CD8-positive, alpha-beta memory T cell (primary cell): ENCODE results near the gene MTRFR. TPM values are rescaled to one million over a fixed set of nuclear protein-coding genes. Genes with fewer than 3 reads are reported as not detected.

ENCODE experiments used
- CTCF ChIA-PET: fragments of 350-600 bp; sonication (Branson Sonifier 250); formaldehyde crosslinking; loops from one replicate; lab custom pipeline; 2021; ENCODE audit warnings: antibody characterized with exemption; lab: Charles Lee
- POLR2A ChIA-PET: fragments of 350-600 bp; sonication (Branson Sonifier 250); formaldehyde crosslinking; loops from one replicate; lab custom pipeline; 2021; ENCODE audit warnings: antibody characterized with exemption; lab: Charles Lee
- DNase-seq, 5 donors: peaks; one replicate each; pipeline versions ENCODE4 v3.0.0 to v3.0.0-alpha.2; 2020 to 2022; ENCODE audit warnings: mixed read lengths in 1 of 5
- H3K27ac ChIP-seq: one replicate; pipeline ENCODE4 v1.7.0; 2013; ENCODE audit warnings: low read depth, mild to moderate bottlenecking, low read length, moderate library complexity
- H3K27me3 ChIP-seq: 2 replicates; pipeline ENCODE4 v1.7.0; 2013; ENCODE audit warnings: low read length, mild to moderate bottlenecking; ENCODE audit not compliant: insufficient read depth, poor library complexity, severe bottlenecking
- H3K36me3 ChIP-seq: 2 replicates; pipeline ENCODE4 v1.7.0; 2013; ENCODE audit warnings: mild to moderate bottlenecking, low read length, moderate library complexity; ENCODE audit not compliant: insufficient read depth
- H3K4me1 ChIP-seq: 2 replicates; pipeline ENCODE4 v1.7.0; 2013; ENCODE audit warnings: mild to moderate bottlenecking, low read length, moderate library complexity; ENCODE audit not compliant: insufficient read depth
- H3K4me3 ChIP-seq: 2 replicates; pipeline ENCODE4 v1.7.0; 2013; ENCODE audit warnings: mild to moderate bottlenecking, low read length
- H3K9me3 ChIP-seq: 2 replicates; pipeline ENCODE4 v1.7.0; 2013; ENCODE audit warnings: mild to moderate bottlenecking, low read length
- H3K27ac Mint-ChIP-seq, 8 donors: one replicate each; pipeline ENCODE4 v1.8.0; 2020 to 2021; ENCODE audit warnings: mixed read lengths in 8 of 8, mild to moderate bottlenecking in 6 of 8, inconsistent platforms in 3 of 8, moderate library complexity in 3 of 8
- H3K27me3 Mint-ChIP-seq, 2 donors: one replicate each; pipeline ENCODE4 v1.8.0; 2020 to 2021; ENCODE audit warnings: mixed read lengths in 2 of 2, mild to moderate bottlenecking in 1 of 2, moderate library complexity in 1 of 2
- H3K36me3 Mint-ChIP-seq, 3 donors: one replicate each; pipeline ENCODE4 v1.8.0; 2020 to 2021; ENCODE audit warnings: mixed read lengths in 3 of 3, inconsistent platforms in 1 of 3, mild to moderate bottlenecking in 1 of 3
- H3K4me1 Mint-ChIP-seq, 3 donors: one replicate each; pipeline ENCODE4 v1.8.0; 2020 to 2021; ENCODE audit warnings: mixed read lengths in 3 of 3, inconsistent platforms in 1 of 3, mild to moderate bottlenecking in 1 of 3
- H3K4me3 Mint-ChIP-seq, 7 donors: one replicate each; pipeline ENCODE4 v1.8.0; 2020 to 2021; ENCODE audit warnings: mixed read lengths in 7 of 7, mild to moderate bottlenecking in 6 of 7, moderate library complexity in 4 of 7, inconsistent platforms in 2 of 7
- H3K9me3 Mint-ChIP-seq, 5 donors: one replicate each; pipeline ENCODE4 v1.8.0; 2020 to 2022; ENCODE audit warnings: mixed read lengths in 5 of 5, mild to moderate bottlenecking in 3 of 5, moderate library complexity in 2 of 5, inconsistent platforms in 1 of 5
- polyA plus RNA-seq: library from polyadenylated mRNA; unstranded; fragments of 300-500 nt; fragmentation: Illumina TruSeq; gene quantifications from one replicate; pipeline ENCODE4 v1.2.3, GENCODE V29; 2021
- total RNA-seq, 2 experiments: library from RNA; stranded (reverse); gene quantifications; one replicate each; pipeline ENCODE4 v1.2.3, GENCODE V29; 2021

Gene MTRFR
- total and polyA plus RNA-seq, 3 experiments from 2014 or later, result 26.6 to 51.4 (median 26.6) TPM

GRCh38 chr12:123258593-123258992 lies 25.4 kb downstream of the MTRFR start:
- CTCF ChIA-PET, result interaction anchor here (1.7 kb wide), 1 partner anchor 20 kb away, joined by 4 read pairs; no protein-coding TSS in a partner anchor

DNA sequence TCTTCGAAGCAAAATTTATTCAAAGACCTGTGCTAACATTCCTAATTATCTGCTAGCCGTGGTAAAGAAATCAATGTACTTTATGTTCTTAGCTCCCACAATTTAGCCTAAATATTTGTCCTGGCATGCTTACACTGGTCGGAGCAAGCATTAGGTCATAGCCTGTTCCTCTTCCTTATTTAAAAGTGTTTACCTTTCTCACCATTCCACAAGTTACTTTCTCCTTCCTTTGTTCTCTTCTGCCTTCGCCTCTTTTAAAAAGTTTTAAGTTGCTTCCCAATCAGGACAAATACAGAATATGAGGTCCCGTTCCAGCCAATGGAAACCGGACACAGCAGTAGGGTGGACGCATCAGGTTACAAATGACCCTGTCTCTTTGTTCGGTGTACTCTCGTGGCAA lies 26.8 kb downstream of the MTRFR start:
- POLR2A ChIA-PET, result no interaction called here
- no peaks in the 10 kb centered on the region for H3K9me3 ChIP-seq
- H3K9me3 Mint-ChIP-seq, result peaks cover 0 to 2% (median 0%) of the 10 kb centered on the region in 5 donors
- H3K27me3 ChIP-seq, result no peaks in the 10 kb centered on the region
- no peak overlapping the region for H3K27ac ChIP-seq
- peaks cover 17% of the 10 kb centered on the region for H3K36me3 ChIP-seq
- peaks cover 0 to 32% (median 5%) of the 10 kb centered on the region in 3 donors for H3K36me3 Mint-ChIP-seq
- H3K27ac Mint-ChIP-seq, result no peak overlapping the region
- no peaks in the 10 kb centered on the region for H3K27me3 Mint-ChIP-seq
- no peaks in the 10 kb centered on the region for H3K4me1 ChIP-seq
- no peak for DNase-seq
- no peak overlapping the region for H3K4me3 Mint-ChIP-seq
- H3K4me3 ChIP-seq, result no peak overlapping the region
- peaks cover 0 to 1% (median under 1%) of the 10 kb centered on the region in 3 donors for H3K4me1 Mint-ChIP-seq
- CTCF ChIA-PET, result no interaction called here

More at GRCh38 chr12:123258593-123258992, 25.4 kb downstream of the MTRFR start:
- Mint-ChIP-seq H3K27ac (peak overlapping the region in 1 of 8 donors; percentile 80), H3K9me3 (no peaks in the 10 kb centered on the region), H3K4me3 (no peak overlapping the region), H3K27me3 (no peaks in the 10 kb centered on the region), H3K36me3 (peaks cover 0 to 47% (median 9%) of the 10 kb centered on the region in 3 donors), H3K4me1 (peaks cover 0 to 5% (median 0%) of the 10 kb centered on the region in 3 donors)
- DNase-seq, result no peak
- H3K27ac ChIP-seq, result no peak overlapping the region
- POLR2A ChIA-PET, result no interaction called here
- H3K4me1 ChIP-seq, result no peaks in the 10 kb centered on the region
- no peaks in the 10 kb centered on the region for H3K9me3 ChIP-seq
- H3K4me3 ChIP-seq, result no peak overlapping the region
- H3K36me3 ChIP-seq, result peaks cover 31% of the 10 kb centered on the region
- no peaks in the 10 kb centered on the region for H3K27me3 ChIP-seq

GRCh38 chr12:123261196-123261595 lies 28.0 kb downstream of the MTRFR start:
- H3K4me1 ChIP-seq, result no peaks in the 10 kb centered on the region
- H3K4me1 Mint-ChIP-seq, result peaks cover 0 to 1% (median 0%) of the 10 kb centered on the region in 3 donors
- no peaks in the 10 kb centered on the region for H3K27me3 ChIP-seq
- H3K36me3 ChIP-seq, result peaks cover 11% of the 10 kb centered on the region
- ChIA-PET CTCF (no interaction called here), POLR2A (no interaction called here)
- H3K4me3 Mint-ChIP-seq, result no peak overlapping the region
- H3K27me3 Mint-ChIP-seq, result no peaks in the 10 kb centered on the region
- H3K27ac ChIP-seq, result no peak overlapping the region
- peaks cover 0 to 23% (median 5%) of the 10 kb centered on the region in 3 donors for H3K36me3 Mint-ChIP-seq
- H3K27ac Mint-ChIP-seq, result peak overlapping the region in 4 of 8 donors; percentile 1 to 41 (median 32)
- no peak for DNase-seq
- H3K4me3 ChIP-seq, result no peak overlapping the region
- H3K9me3 Mint-ChIP-seq, result peaks cover 0 to 2% (median 0%) of the 10 kb centered on the region in 5 donors
- H3K9me3 ChIP-seq, result no peaks in the 10 kb centered on the region

DNA sequence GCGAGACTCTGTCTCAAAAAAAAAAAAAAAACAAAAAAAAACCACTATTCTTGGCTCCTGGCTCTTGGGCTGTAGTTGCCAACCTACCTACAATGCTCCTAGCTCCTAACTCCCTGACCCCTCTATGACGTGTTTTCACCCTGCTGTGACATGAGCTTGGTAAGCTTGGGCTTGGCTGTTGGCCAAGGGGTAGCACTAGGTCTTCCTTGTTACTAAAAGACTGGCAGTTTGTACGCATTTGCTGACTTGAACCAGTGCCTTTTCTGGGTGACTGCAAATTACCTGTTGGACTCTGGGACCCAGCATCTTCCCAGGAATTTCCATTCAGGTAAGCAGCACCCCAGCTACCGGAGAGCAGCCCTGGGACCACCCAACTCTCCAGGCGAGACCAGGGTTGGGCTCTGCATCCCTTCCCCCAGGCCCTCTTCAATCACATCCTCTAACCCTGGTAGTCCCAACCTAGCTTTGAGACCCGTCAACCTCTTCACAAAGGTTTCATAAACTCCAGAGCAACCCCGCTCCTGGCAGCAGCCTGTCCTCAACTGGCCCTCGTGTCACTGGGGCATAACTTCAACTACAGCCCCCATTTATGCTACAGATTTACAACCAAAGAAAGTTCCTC lies 30.1 kb downstream of the MTRFR start:
- H3K36me3 ChIP-seq, result peaks cover 5% of the 10 kb centered on the region
- POLR2A ChIA-PET, result no interaction called here
- Mint-ChIP-seq H3K36me3 (peaks cover 0 to 8% (median 3%) of the 10 kb centered on the region in 3 donors), H3K9me3 (peaks cover 0 to 2% (median 0%) of the 10 kb centered on the region in 5 donors), H3K27ac (peak overlapping the region in 3 of 8 donors; percentile 30 to 83 (median 66)), H3K27me3 (no peaks in the 10 kb centered on the region), H3K4me3 (no peak overlapping the region), H3K4me1 (peaks cover 0 to 4% (median 0%) of the 10 kb centered on the region in 3 donors)
- H3K9me3 ChIP-seq, result no peaks in the 10 kb centered on the region
- no peaks in the 10 kb centered on the region for H3K27me3 ChIP-seq
- H3K4me1 ChIP-seq, result no peaks in the 10 kb centered on the region
- no peak overlapping the region for H3K27ac ChIP-seq
- DNase-seq, result no peak
- no peak overlapping the region for H3K4me3 ChIP-seq
- CTCF ChIA-PET, result no interaction called here

DNA sequence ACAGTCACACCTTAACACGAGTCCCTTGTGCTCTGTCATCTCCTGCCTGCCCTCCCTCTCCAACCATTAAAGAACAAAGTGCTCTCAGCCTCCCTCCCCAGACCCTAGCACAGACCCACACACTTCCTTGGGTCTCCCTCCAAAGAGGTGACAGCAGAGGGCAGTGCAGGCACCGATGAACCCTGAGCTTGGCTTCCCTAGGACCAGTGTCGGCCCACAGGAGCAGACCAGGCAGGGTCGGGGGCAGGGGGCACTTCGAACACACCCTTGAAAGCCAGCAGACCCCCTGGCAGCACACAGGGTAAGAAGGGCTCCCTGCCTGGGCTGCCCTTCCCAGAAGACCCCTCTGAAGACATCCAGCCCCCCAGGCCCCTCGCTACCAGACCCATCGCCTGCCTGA lies 31.4 kb downstream of the MTRFR start:
- peaks cover 0 to 2% (median 0%) of the 10 kb centered on the region in 5 donors for H3K9me3 Mint-ChIP-seq
- ChIA-PET CTCF (interaction anchor here (1.0 kb wide), 1 partner anchor 102 kb away, joined by 3 read pairs; no protein-coding TSS in a partner anchor), POLR2A (no interaction called here)
- H3K4me3 Mint-ChIP-seq, result no peak overlapping the region
- no peak overlapping the region for H3K4me3 ChIP-seq
- no peaks in the 10 kb centered on the region for H3K27me3 Mint-ChIP-seq
- no peak for DNase-seq
- no peak overlapping the region for H3K27ac ChIP-seq
- H3K4me1 Mint-ChIP-seq, result peaks cover 5 to 8% (median 8%) of the 10 kb centered on the region in 3 donors
- peaks cover 9% of the 10 kb centered on the region for H3K4me1 ChIP-seq
- no peaks in the 10 kb centered on the region for H3K27me3 ChIP-seq
- H3K36me3 Mint-ChIP-seq, result peaks cover 0 to 3% (median 0%) of the 10 kb centered on the region in 3 donors
- peak overlapping the region in 3 of 8 donors; percentile 5 to 69 (median 58) for H3K27ac Mint-ChIP-seq
- no peaks in the 10 kb centered on the region for H3K36me3 ChIP-seq
- no peaks in the 10 kb centered on the region for H3K9me3 ChIP-seq

GRCh38 chr12:123265851-123266678 lies 32.8 kb downstream of the MTRFR start:
- CTCF ChIA-PET, result interaction anchor here (2.8 kb wide), 1 partner anchor 28 kb away, joined by 7 read pairs; no protein-coding TSS in a partner anchor
- Mint-ChIP-seq H3K4me3 (no peak overlapping the region), H3K36me3 (peaks cover 0 to 1% (median 0%) of the 10 kb centered on the region in 3 donors), H3K9me3 (peaks cover 0 to 2% (median 0%) of the 10 kb centered on the region in 5 donors), H3K27ac (peak overlapping the region in 2 of 8 donors; percentile 75 to 83), H3K4me1 (peaks cover 13 to 17% (median 16%) of the 10 kb centered on the region in 3 donors), H3K27me3 (no peaks in the 10 kb centered on the region)
- H3K27ac ChIP-seq, result no peak overlapping the region
- no peaks in the 10 kb centered on the region for H3K36me3 ChIP-seq
- no peaks in the 10 kb centered on the region for H3K9me3 ChIP-seq
- peaks cover 20% of the 10 kb centered on the region for H3K4me1 ChIP-seq
- no peaks in the 10 kb centered on the region for H3K27me3 ChIP-seq
- POLR2A ChIA-PET, result no interaction called here
- no peak for DNase-seq
- no peak overlapping the region for H3K4me3 ChIP-seq

DNA sequence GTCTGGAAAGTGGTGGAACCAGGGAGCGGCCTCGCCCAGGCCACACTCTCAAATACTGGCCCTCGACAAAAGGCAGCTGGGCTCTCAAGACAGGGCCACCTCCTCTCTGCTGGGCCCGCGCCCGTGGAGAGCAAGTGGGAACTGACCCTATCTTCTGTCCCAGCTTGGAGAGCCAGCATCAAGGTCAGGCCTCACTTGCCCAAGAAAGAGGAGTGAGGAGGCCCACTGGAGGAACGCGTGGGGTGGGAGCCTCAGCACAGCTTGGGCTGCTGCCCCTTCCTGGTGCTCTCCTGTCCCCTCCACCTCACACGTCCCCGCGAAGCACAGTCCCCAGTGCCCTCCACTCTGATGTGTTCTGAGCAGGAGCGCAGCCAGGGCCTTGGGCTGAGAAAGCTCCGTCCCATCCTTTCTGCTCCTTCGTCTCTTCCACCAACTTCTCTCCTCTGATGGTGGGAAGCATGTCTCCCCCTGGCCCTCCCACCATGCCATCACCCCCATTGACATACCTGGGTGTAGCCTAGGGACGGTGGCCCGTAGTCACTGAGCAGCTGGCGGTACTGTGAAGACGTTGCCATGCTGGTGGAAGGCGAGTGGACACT lies 33.5 kb downstream of the MTRFR start:
- H3K27ac ChIP-seq, result no peak overlapping the region
- Mint-ChIP-seq H3K27me3 (no peaks in the 10 kb centered on the region), H3K4me1 (peaks cover 13 to 17% (median 16%) of the 10 kb centered on the region in 3 donors), H3K36me3 (peaks cover 0 to 1% (median 0%) of the 10 kb centered on the region in 3 donors), H3K4me3 (peak overlapping the region in 1 of 7 donors; percentile 56), H3K9me3 (peaks cover 0 to 2% (median 0%) of the 10 kb centered on the region in 5 donors), H3K27ac (peak overlapping the region in 3 of 8 donors; percentile 31 to 95 (median 63))
- H3K4me3 ChIP-seq, result no peak overlapping the region
- H3K4me1 ChIP-seq, result peaks cover 20% of the 10 kb centered on the region
- no peak for DNase-seq
- no peaks in the 10 kb centered on the region for H3K27me3 ChIP-seq
- POLR2A ChIA-PET, result no interaction called here
- CTCF ChIA-PET, result interaction anchor here (2.8 kb wide), 1 partner anchor 29 kb away, joined by 7 read pairs; no protein-coding TSS in a partner anchor
- H3K9me3 ChIP-seq, result no peaks in the 10 kb centered on the region
- H3K36me3 ChIP-seq, result no peaks in the 10 kb centered on the region
